HepG2 (cell line): ENCODE data around the gene UAP1L1. TPM values are rescaled to one million over a fixed set of nuclear protein-coding genes. Genes with fewer than 3 reads are reported as not detected.
A peak's percentile ranks its signal among the peaks of the same experiment; 100 is the strongest.

Experiments used
- ELF1 ChIP-seq: sonication (generic); formaldehyde crosslinking; IDR thresholded peaks from 2 replicates; pipeline ENCODE4 v1.4.0; 2020; ENCODE audit warnings: missing genetic modification reagents
- FIP1L1 ChIP-seq: fragments of 200-400 bp; formaldehyde crosslinking; IDR thresholded peaks from 2 replicates; pipeline ENCODE4 v1.6.1; 2018; ENCODE audit warnings: low read depth, mild to moderate bottlenecking, low read length, moderate library complexity, borderline replicate concordance; ENCODE audit not compliant: insufficient read depth
- JUN ChIP-seq: sonication (generic); formaldehyde crosslinking; IDR thresholded peaks from 2 replicates; pipeline ENCODE4 v1.4.0; 2020; ENCODE audit warnings: mild to moderate bottlenecking, missing genetic modification reagents
- KLF15 ChIP-seq: sonication (generic); formaldehyde crosslinking; IDR thresholded peaks from 2 replicates; pipeline ENCODE4 v1.8.1; 2023; ENCODE audit warnings: borderline replicate concordance, mild to moderate bottlenecking, inconsistent platforms, missing genetic modification reagents, mixed read lengths
- MXD3 ChIP-seq: IDR thresholded peaks from 2 replicates; pipeline ENCODE4 v1.6.1; 2016; ENCODE audit warnings: mild to moderate bottlenecking, missing biosample characterization, missing genetic modification reagents
- NFATC3 ChIP-seq: sonication (generic); formaldehyde crosslinking; IDR thresholded peaks from 2 replicates; pipeline ENCODE4 v1.5.1; 2020; ENCODE audit warnings: mild to moderate bottlenecking, missing genetic modification reagents
- NRL ChIP-seq: sonication (generic); formaldehyde crosslinking; IDR thresholded peaks from 2 replicates; pipeline ENCODE4 v1.5.0; 2020; ENCODE audit warnings: missing genetic modification reagents, mild to moderate bottlenecking, moderate library complexity, borderline replicate concordance
- RARG ChIP-seq: sonication (generic); formaldehyde crosslinking; IDR thresholded peaks from 2 replicates; pipeline ENCODE4 v1.4.0; 2020; ENCODE audit warnings: low read depth, mild to moderate bottlenecking, missing genetic modification reagents
- RBFOX2 ChIP-seq: fragments of 200-400 bp; formaldehyde crosslinking; IDR thresholded peaks from 2 replicates; pipeline ENCODE4 v1.6.1; 2017; ENCODE audit warnings: low read depth, mild to moderate bottlenecking, low read length
- RBM39 ChIP-seq: fragments of 200-400 bp; formaldehyde crosslinking; IDR thresholded peaks from one replicate; pipeline ENCODE4 v1.6.1; 2018; ENCODE audit warnings: antibody characterized with exemption, mild to moderate bottlenecking, low read depth, low read length; ENCODE audit not compliant: poor library complexity, severe bottlenecking
- RCOR2 ChIP-seq: IDR thresholded peaks from 2 replicates; pipeline ENCODE4 v1.6.1; 2016; ENCODE audit warnings: missing biosample characterization, missing genetic modification reagents
- SP4 ChIP-seq: sonication (generic); formaldehyde crosslinking; IDR thresholded peaks from 2 replicates; pipeline ENCODE4 v1.8.1; 2023; ENCODE audit warnings: mild to moderate bottlenecking, missing genetic modification reagents
- SRY ChIP-seq: sonication (generic); formaldehyde crosslinking; IDR thresholded peaks from 2 replicates; pipeline ENCODE4 v1.8.0; 2022; ENCODE audit warnings: mild to moderate bottlenecking, missing genetic modification reagents
- SYNCRIP ChIP-seq: fragments of 200-400 bp; formaldehyde crosslinking; IDR thresholded peaks from 2 replicates; pipeline ENCODE4 v1.6.1; 2018; ENCODE audit warnings: mild to moderate bottlenecking, low read depth, low read length; ENCODE audit not compliant: insufficient read depth
- XRCC5 ChIP-seq: fragments of 200-400 bp; formaldehyde crosslinking; optimal IDR thresholded peaks from 2 replicates; pipeline ENCODE3; 2017; ENCODE audit warnings: mild to moderate bottlenecking, low read length
- ZBTB21 ChIP-seq: sonication (generic); formaldehyde crosslinking; IDR thresholded peaks from 2 replicates; pipeline ENCODE4 v1.4.0; 2020; ENCODE audit warnings: missing genetic modification reagents
- ZNF329 ChIP-seq: sonication (generic); formaldehyde crosslinking; IDR thresholded peaks from 2 replicates; pipeline ENCODE4 v1.9.0; 2021; ENCODE audit warnings: low read depth, mild to moderate bottlenecking, missing genetic modification reagents
- ZNF343 ChIP-seq: sonication (generic); formaldehyde crosslinking; IDR thresholded peaks from 2 replicates; pipeline ENCODE4 v1.4.0; 2020; ENCODE audit warnings: mild to moderate bottlenecking, missing genetic modification reagents
- ZNF558 ChIP-seq: sonication (generic); formaldehyde crosslinking; IDR thresholded peaks from 2 replicates; pipeline ENCODE4 v1.9.0; 2022; ENCODE audit warnings: mild to moderate bottlenecking, missing genetic modification reagents, borderline replicate concordance
- ZNF569 ChIP-seq: sonication (generic); formaldehyde crosslinking; IDR thresholded peaks from 2 replicates; pipeline ENCODE4 v1.5.0; 2020; ENCODE audit warnings: mild to moderate bottlenecking, missing genetic modification reagents, moderate library complexity, borderline replicate concordance
- ZNF704 ChIP-seq: sonication (generic); formaldehyde crosslinking; IDR thresholded peaks from 2 replicates; pipeline ENCODE4 v1.8.1; 2023; ENCODE audit warnings: mild to moderate bottlenecking, inconsistent platforms, moderate library complexity, missing genetic modification reagents, borderline replicate concordance
- ZNF784 ChIP-seq: sonication (generic); formaldehyde crosslinking; IDR thresholded peaks from 2 replicates; pipeline ENCODE4 v1.5.1; 2020; ENCODE audit warnings: missing genetic modification reagents, mild to moderate bottlenecking, borderline replicate concordance
- ZNF891 ChIP-seq: sonication (generic); formaldehyde crosslinking; IDR thresholded peaks from 2 replicates; pipeline ENCODE4 v1.5.0; 2020; ENCODE audit warnings: mild to moderate bottlenecking, missing genetic modification reagents
- polyA plus RNA-seq, 8 experiments: library from polyadenylated mRNA; depleted of rRNA in 3 of 8; stranded (reverse) in 7 of 8; unstranded in 1 of 8; fragments of >200 nt; fragmentation: Illumina TruSeq in 4 of 8; extraction: Trizol in 4 of 8; gene quantifications; 2 replicates each; pipeline versions ENCODE4 v1.2.1 to v1.2.3, GENCODE V29; 2011 to 2016; ENCODE audit warnings: low read depth in 4 of 8, missing spikeins in 1 of 8, mixed read lengths in 1 of 8; ENCODE audit not compliant: insufficient read depth in 1 of 8
- total RNA-seq, 5 experiments: library from RNA; depleted of rRNA; stranded (reverse); fragments of >200 nt; fragmentation: Illumina TruSeq; extraction: Trizol; gene quantifications; 2 replicates each; pipeline ENCODE4 v1.2.3, GENCODE V29; 2016; ENCODE audit warnings: low read depth in 1 of 5
- TF ChIP-seq, protein P1 (sequence below): sonication (generic); formaldehyde crosslinking; IDR thresholded peaks from 2 replicates; pipeline ENCODE4 v1.8.1; 2023; ENCODE audit warnings: mild to moderate bottlenecking, missing genetic modification reagents, borderline replicate concordance
- TF ChIP-seq, protein P2 (sequence below): sonication (generic); formaldehyde crosslinking; conservative IDR thresholded peaks from 2 replicates; pipeline ENCODE4 v1.8.0; 2022; ENCODE audit warnings: mild to moderate bottlenecking, moderate library complexity, missing genetic modification reagents

UAP1L1 gene
- total and polyA plus RNA-seq, 2 of the 13 experiments (the other 11 are each of a cell fraction or from before 2014, with no cell fraction given): 5.4 to 6.4 TPM

DNA sequence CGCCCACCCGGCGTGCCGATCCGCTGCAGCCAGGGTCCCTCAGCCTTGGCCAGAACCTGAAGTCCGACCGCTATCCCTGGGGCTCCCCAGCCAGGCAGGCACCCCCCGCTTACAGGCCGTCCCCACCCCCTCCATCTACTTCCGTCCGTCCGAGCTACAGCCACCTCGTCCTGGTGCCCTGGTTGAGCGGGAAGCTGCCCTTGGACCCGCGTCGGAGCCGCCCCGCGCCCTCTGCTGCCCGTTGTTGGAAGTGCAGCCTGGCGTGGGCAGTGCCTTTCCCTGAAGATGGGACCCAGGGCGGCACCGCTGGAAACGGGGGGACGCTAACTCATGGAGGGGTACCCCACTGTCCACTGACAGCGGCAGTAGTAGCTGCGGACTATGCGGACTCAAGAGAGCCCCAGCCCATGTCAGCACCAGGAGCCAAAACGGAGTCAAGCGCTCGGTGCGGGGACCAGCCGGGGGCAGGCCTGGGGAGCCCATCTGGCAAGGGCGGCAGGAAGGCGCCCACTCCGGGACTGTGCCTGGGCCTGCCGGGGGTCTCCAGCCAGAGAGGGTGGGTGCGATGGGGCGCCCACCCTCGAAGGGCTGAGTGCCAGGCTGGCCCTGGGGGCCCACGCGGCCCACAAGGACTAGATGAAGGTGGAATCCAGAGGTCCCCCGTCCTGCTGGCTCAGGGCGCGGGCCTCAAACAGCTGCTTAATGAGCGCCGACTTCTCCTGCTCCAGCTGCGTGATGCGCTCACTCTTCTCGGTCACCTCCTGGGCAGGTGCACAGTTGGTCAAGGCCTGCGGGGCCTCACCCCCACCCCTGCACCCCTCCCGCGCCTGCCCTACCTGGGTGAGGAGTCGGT, 13.1 kb upstream of the UAP1L1 start (continued):
- TF ChIP-seq RBFOX2: peak; percentile 51
- TF ChIP-seq FIP1L1: no peak
- TF ChIP-seq, protein P1, sequence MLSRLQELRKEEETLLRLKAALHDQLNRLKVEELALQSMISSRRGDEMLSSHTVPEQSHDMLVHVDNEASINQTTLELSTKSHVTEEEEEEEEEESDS (CRISPR knock-in tag): no peak
- TF ChIP-seq ZNF343 (CRISPR knock-in tag): no peak
- no peak for TF ChIP-seq ZNF704 (CRISPR knock-in tag)
- 0 out of 2 replicates have a peak, but pooled peaks have one; percentile 44 for TF ChIP-seq SRY
- TF ChIP-seq RCOR2 (CRISPR knock-in tag): no peak
- TF ChIP-seq RARG (CRISPR knock-in tag): no peak
- no peak for TF ChIP-seq ZBTB21
- TF ChIP-seq NRL: peak; percentile 49
- TF ChIP-seq ZNF891 (CRISPR knock-in tag): peak; percentile 60; the same call in 1 of the 2 replicates
- no peak for TF ChIP-seq ZNF569 (CRISPR knock-in tag)
- no peak for TF ChIP-seq SP4 (CRISPR knock-in tag)
- no peak for TF ChIP-seq RBM39
- no peak for TF ChIP-seq ZNF329
- 0 out of 2 replicates have a peak, but pooled peaks have one; percentile 20 for TF ChIP-seq MXD3 (CRISPR knock-in tag)
- TF ChIP-seq XRCC5: peak; percentile 58
- TF ChIP-seq SYNCRIP: no peak
- TF ChIP-seq ELF1 (CRISPR knock-in tag): peak; percentile 23; the same call in 1 of the 2 replicates
- no peak for TF ChIP-seq ZNF784 (CRISPR knock-in tag)
- TF ChIP-seq ZNF558 (CRISPR knock-in tag): no peak
- no peak for TF ChIP-seq JUN
- no peak for TF ChIP-seq NFATC3 (CRISPR knock-in tag)
- no peak for TF ChIP-seq KLF15 (CRISPR knock-in tag)
- TF ChIP-seq, protein P2, sequence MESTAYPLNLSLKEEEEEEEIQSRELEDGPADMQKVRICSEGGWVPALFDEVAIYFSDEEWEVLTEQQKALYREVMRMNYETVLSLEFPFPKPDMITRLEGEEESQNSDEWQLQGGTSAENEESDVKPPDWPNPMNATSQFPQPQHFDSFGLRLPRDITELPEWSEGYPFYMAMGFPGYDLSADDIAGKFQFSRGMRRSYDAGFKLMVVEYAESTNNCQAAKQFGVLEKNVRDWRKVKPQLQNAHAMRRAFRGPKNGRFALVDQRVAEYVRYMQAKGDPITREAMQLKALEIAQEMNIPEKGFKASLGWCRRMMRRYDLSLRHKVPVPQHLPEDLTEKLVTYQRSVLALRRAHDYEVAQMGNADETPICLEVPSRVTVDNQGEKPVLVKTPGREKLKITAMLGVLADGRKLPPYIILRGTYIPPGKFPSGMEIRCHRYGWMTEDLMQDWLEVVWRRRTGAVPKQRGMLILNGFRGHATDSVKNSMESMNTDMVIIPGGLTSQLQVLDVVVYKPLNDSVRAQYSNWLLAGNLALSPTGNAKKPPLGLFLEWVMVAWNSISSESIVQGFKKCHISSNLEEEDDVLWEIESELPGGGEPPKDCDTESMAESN (CRISPR knock-in tag): no peak
